PC-9 (cell line): ENCODE data around the gene VSX2. TPM values are rescaled to one million over a fixed set of nuclear protein-coding genes. Genes with fewer than 3 reads are reported as not detected.

Experiments used
- BruUV-seq: library from RNA; stranded (reverse); fragments of 400-500 nt; replicated peaks from 2 replicates; lab custom pipeline; 2021; lab: Mats Ljungman, UMichigan
- CTCF ChIA-PET: fragments of 300-600 bp; sonication (Branson Sonifier 250); formaldehyde crosslinking; loops from one replicate; lab custom pipeline; 2022; ENCODE audit warnings: antibody characterized with exemption; lab: Charles Lee
- POLR2A ChIA-PET: fragments of 300-600 bp; sonication (Branson Sonifier 250); formaldehyde crosslinking; loops from one replicate; lab custom pipeline; 2022; ENCODE audit warnings: antibody characterized with exemption; ENCODE audit not compliant: unreplicated experiment; lab: Charles Lee
- DNase-seq, 2 experiments: peaks; one replicate each; pipeline versions ENCODE4 v3.0.0 to v3.0.0-alpha.2; 2015 to 2022; ENCODE audit warnings: mixed read lengths in 1 of 2
- H2AFZ ChIP-seq: fragments of 200-600 bp; sonication (generic); 2 replicates; pipeline ENCODE4 v1.8.1; 2017; ENCODE audit warnings: antibody characterized with exemption
- H3F3A ChIP-seq: fragments of 200-600 bp; sonication (generic); 2 replicates; pipeline ENCODE4 v1.8.1; 2017; ENCODE audit warnings: antibody characterized with exemption, mild to moderate bottlenecking, low read depth; ENCODE audit not compliant: insufficient read depth
- H3K27ac ChIP-seq: fragments of 200-600 bp; sonication (generic); 2 replicates; pipeline ENCODE4 v1.6.1; 2016; ENCODE audit warnings: mixed run types
- H3K27me3 ChIP-seq: fragments of 200-600 bp; sonication (generic); 2 replicates; pipeline ENCODE4 v1.6.1; 2016; ENCODE audit warnings: low read depth, mixed run types; ENCODE audit not compliant: insufficient read depth
- H3K36me3 ChIP-seq: fragments of 200-600 bp; sonication (generic); 2 replicates; pipeline ENCODE4 v1.6.1; 2016; ENCODE audit warnings: low read depth, mixed run types
- H3K4me1 ChIP-seq: fragments of 200-600 bp; sonication (generic); replicated peaks from 2 replicates; pipeline ENCODE4 v1.6.1; 2016; ENCODE audit warnings: mixed run types; ENCODE audit not compliant: insufficient read depth
- H3K4me2 ChIP-seq: fragments of 200-600 bp; sonication (generic); 2 replicates; pipeline ENCODE4 v1.6.1; 2017; ENCODE audit warnings: mixed run types
- H3K4me3 ChIP-seq: fragments of 200-600 bp; sonication (generic); 2 replicates; pipeline ENCODE4 v1.6.1; 2016; ENCODE audit warnings: mixed run types
- H3K79me2 ChIP-seq: fragments of 200-600 bp; sonication (generic); 2 replicates; pipeline ENCODE4 v1.6.1; 2017; ENCODE audit warnings: low read depth, mixed run types
- H3K9me2 ChIP-seq: fragments of 200-600 bp; sonication (generic); 2 replicates; pipeline ENCODE4 v1.8.1; 2017; ENCODE audit warnings: mild to moderate bottlenecking; ENCODE audit not compliant: insufficient read depth
- H3K9me3 ChIP-seq: fragments of 200-600 bp; sonication (generic); 2 replicates; pipeline ENCODE4 v1.8.1; 2016; ENCODE audit warnings: low read depth; ENCODE audit not compliant: insufficient read depth
- H4K20me1 ChIP-seq: fragments of 200-600 bp; sonication (generic); 2 replicates; pipeline ENCODE4 v1.8.1; 2017; ENCODE audit not compliant: insufficient read depth
- EZH2 ChIP-seq: fragments of 200-600 bp; sonication (generic); IDR thresholded peaks from 2 replicates; pipeline ENCODE4 v1.8.0; 2017; ENCODE audit warnings: antibody characterized with exemption, low read depth
- intact Hi-C: fragments of 100-400 bp; cut with micrococcal nuclease; formaldehyde crosslinking; loops from one replicate; pipeline ENCODE4 v1.10.0; 2022; ENCODE audit not compliant: unreplicated experiment
- total RNA-seq: library from RNA; stranded (reverse); gene quantifications from 2 replicates; pipeline ENCODE4 v1.2.3, GENCODE V29; 2021
- TF ChIP-seq, protein P1 (sequence below): fragments of 200-600 bp; sonication (generic); conservative IDR thresholded peaks from 2 replicates; pipeline ENCODE4 v1.6.1; 2017; ENCODE audit warnings: mixed run types, antibody characterized with exemption, mild to moderate bottlenecking, moderate library complexity

The VSX2 gene
- total RNA-seq, 1 experiment from 2014 or later = not detected

- no peak for DNase-seq
- no peaks in the 10 kb centered on the region for H3K36me3 ChIP-seq
- H3K27ac ChIP-seq = no peak overlapping the region
- H3F3A ChIP-seq = no peaks in the 10 kb centered on the region
- H3K79me2 ChIP-seq = no peaks in the 10 kb centered on the region
- ChIA-PET CTCF (interaction anchor here (0.6 to 1.4 kb wide), 11 partner anchors 12 to 883 kb away, joined by 3 to 8 read pairs (median 4); no protein-coding TSS in a partner anchor), POLR2A (interaction anchor here (0.7 kb wide), 1 partner anchor 38 kb away, joined by 5 read pairs; no protein-coding TSS in a partner anchor)
- H3K4me1 ChIP-seq = 0 out of 2 replicates have a peak, but pooled peaks cover 6% of the 10 kb centered on the region
- no peaks in the 10 kb centered on the region for H3K9me2 ChIP-seq
- H3K27me3 ChIP-seq = peaks cover 22% of the 10 kb centered on the region
- peak overlapping the region; percentile 76 for H3K4me3 ChIP-seq
- peak overlapping the region; percentile 99 for H3K4me2 ChIP-seq
- intact Hi-C loops = loop anchor here (1.0 to 2.0 kb wide), 2 partner anchors 17 to 37 kb away; no protein-coding TSS in a partner anchor
- TF ChIP-seq, protein P1, sequence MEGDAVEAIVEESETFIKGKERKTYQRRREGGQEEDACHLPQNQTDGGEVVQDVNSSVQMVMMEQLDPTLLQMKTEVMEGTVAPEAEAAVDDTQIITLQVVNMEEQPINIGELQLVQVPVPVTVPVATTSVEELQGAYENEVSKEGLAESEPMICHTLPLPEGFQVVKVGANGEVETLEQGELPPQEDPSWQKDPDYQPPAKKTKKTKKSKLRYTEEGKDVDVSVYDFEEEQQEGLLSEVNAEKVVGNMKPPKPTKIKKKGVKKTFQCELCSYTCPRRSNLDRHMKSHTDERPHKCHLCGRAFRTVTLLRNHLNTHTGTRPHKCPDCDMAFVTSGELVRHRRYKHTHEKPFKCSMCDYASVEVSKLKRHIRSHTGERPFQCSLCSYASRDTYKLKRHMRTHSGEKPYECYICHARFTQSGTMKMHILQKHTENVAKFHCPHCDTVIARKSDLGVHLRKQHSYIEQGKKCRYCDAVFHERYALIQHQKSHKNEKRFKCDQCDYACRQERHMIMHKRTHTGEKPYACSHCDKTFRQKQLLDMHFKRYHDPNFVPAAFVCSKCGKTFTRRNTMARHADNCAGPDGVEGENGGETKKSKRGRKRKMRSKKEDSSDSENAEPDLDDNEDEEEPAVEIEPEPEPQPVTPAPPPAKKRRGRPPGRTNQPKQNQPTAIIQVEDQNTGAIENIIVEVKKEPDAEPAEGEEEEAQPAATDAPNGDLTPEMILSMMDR = 0 out of 2 replicates have a peak, but pooled peaks have one; percentile 47
- TF ChIP-seq EZH2 = peak; percentile 88; the same call in 1 of the 2 replicates
- BruUV-seq = no TSS peak
- H3K9me3 ChIP-seq = no peaks in the 10 kb centered on the region
- H4K20me1 ChIP-seq = no peaks in the 10 kb centered on the region
- H2AFZ ChIP-seq = peak overlapping the region; percentile 82
These were observed 18.9 kb downstream of the VSX2 start for GRCh38 chr14:74257941-74258763.

DNA sequence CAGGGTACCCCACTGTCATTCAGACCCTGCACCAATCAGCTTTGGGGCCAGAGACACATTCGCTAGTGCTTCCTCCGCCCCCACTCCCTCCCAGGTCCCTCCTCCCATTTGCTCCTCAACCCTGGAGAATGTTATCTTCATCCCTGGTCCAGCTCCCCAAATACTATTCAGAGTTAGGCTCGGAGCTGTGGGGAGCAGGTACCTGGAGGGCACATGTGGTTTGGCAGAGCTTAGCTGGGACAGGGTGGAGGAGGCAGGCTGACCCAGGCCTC lies 19.5 kb downstream of the VSX2 start:
- 0 out of 2 replicates have a peak, but pooled peaks cover 6% of the 10 kb centered on the region for H3K4me1 ChIP-seq
- H3K27me3 ChIP-seq = peaks cover 22% of the 10 kb centered on the region
- no peaks in the 10 kb centered on the region for H3K9me2 ChIP-seq
- no peak for DNase-seq
- BruUV-seq = no TSS peak
- no peaks in the 10 kb centered on the region for H4K20me1 ChIP-seq
- POLR2A ChIA-PET = no interaction called here
- H3K4me3 ChIP-seq = no peak overlapping the region
- no peaks in the 10 kb centered on the region for H3K36me3 ChIP-seq
- H3K9me3 ChIP-seq = no peaks in the 10 kb centered on the region
- H2AFZ ChIP-seq = no peak overlapping the region
- no peak overlapping the region for H3K27ac ChIP-seq
- H3K4me2 ChIP-seq = no peak overlapping the region
- CTCF ChIA-PET = interaction anchor here (0.5 to 1.4 kb wide), 4 partner anchors 12 to 148 kb away, joined by 3 to 4 read pairs (median 3); no protein-coding TSS in a partner anchor
- TF ChIP-seq, protein P1 = no peak
- no peak for TF ChIP-seq EZH2
- no peaks in the 10 kb centered on the region for H3F3A ChIP-seq
- intact Hi-C loops = loop anchor here (1.0 to 2.0 kb wide), 2 partner anchors 17 to 36 kb away; no protein-coding TSS in a partner anchor
- no peaks in the 10 kb centered on the region for H3K79me2 ChIP-seq

DNA sequence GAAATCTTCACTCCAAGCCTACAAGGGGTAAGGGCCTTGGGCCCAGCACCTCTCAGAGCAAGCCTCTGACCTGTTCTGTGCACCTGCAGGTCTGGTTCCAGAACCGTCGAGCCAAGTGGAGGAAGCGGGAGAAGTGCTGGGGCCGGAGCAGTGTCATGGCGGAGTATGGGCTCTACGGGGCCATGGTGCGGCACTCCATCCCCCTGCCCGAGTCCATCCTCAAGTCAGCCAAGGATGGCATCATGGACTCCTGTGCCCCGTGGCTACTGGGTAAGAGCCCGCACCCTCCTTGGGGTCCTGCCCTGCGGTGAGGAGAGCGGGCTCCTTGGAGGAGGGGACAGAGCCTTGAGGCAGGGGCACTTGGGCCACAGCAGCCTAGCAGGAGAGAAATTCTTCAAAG lies 20.3 kb downstream of the VSX2 start:
- no peaks in the 10 kb centered on the region for H3K79me2 ChIP-seq
- DNase-seq = no peak
- no peaks in the 10 kb centered on the region for H3K9me3 ChIP-seq
- no peak overlapping the region for H3K4me3 ChIP-seq
- no peak overlapping the region for H3K4me2 ChIP-seq
- no peaks in the 10 kb centered on the region for H4K20me1 ChIP-seq
- no peak overlapping the region for H2AFZ ChIP-seq
- 0 out of 2 replicates have a peak, but pooled peaks cover 6% of the 10 kb centered on the region for H3K4me1 ChIP-seq
- no peaks in the 10 kb centered on the region for H3K9me2 ChIP-seq
- H3K27ac ChIP-seq = no peak overlapping the region
- CTCF ChIA-PET = interaction anchor here (0.5 to 1.4 kb wide), 3 partner anchors 11 to 148 kb away, joined by 3 read pairs; no protein-coding TSS in a partner anchor
- H3F3A ChIP-seq = no peaks in the 10 kb centered on the region
- H3K27me3 ChIP-seq = peaks cover 22% of the 10 kb centered on the region
- POLR2A ChIA-PET = no interaction called here
- intact Hi-C loops = loop anchor here (2.0 kb wide), 1 partner anchor 35 kb away; no protein-coding TSS in a partner anchor
- no peak for TF ChIP-seq EZH2
- TF ChIP-seq, protein P1 = no peak
- H3K36me3 ChIP-seq = no peaks in the 10 kb centered on the region
- no TSS peak for BruUV-seq
